Panc1 (cell line): Measurements from ENCODE around the gene RASSF4. TPM values are rescaled to one million over a fixed set of nuclear protein-coding genes. Genes with fewer than 3 reads are reported as not detected.

Source experiments
- ATAC-seq: fragments of 200-7000 bp; cut with Tn5 transposase; 2 replicates; pipeline ENCODE4 v1.9.1; 2020; ENCODE audit warnings: mild to moderate bottlenecking, moderate library complexity
- BruUV-seq: library from RNA; stranded (reverse); fragments of 400-500 nt; replicated peaks from 2 replicates; lab custom pipeline; 2021; lab: Mats Ljungman, UMichigan
- CTCF ChIA-PET: fragments of 300-600 bp; sonication (Branson Sonifier 250); formaldehyde crosslinking; loops from one replicate; lab custom pipeline; 2022; ENCODE audit warnings: antibody characterized with exemption; lab: Charles Lee
- POLR2A ChIA-PET: fragments of 300-600 bp; sonication (Branson Sonifier 250); formaldehyde crosslinking; loops from one replicate; lab custom pipeline; 2022; ENCODE audit warnings: antibody characterized with exemption; lab: Charles Lee
- DNase-seq: peaks from one replicate; pipeline ENCODE4 v3.0.0-alpha.2; 2010; ENCODE audit warnings: low read depth, low spot score
- H3K27ac ChIP-seq: 2 replicates; pipeline ENCODE4 v1.5.1; 2011; ENCODE audit warnings: mild to moderate bottlenecking, low read length, inconsistent platforms
- H3K27me3 ChIP-seq: fragments of 200-500 bp; sonication (Bioruptor generic); 2 replicates; pipeline ENCODE4 v1.6.0; 2014; ENCODE audit warnings: low read length, inconsistent platforms; ENCODE audit not compliant: control insufficient read depth, insufficient read depth
- H3K36me3 ChIP-seq: fragments of 200-500 bp; sonication (Bioruptor generic); 2 replicates; pipeline ENCODE4 v1.5.1; 2014; ENCODE audit warnings: inconsistent platforms, mild to moderate bottlenecking, low read length, moderate library complexity; ENCODE audit not compliant: control insufficient read depth, insufficient read depth
- H3K4me1 ChIP-seq: 2 replicates; pipeline ENCODE4 v1.5.1; 2011; ENCODE audit warnings: inconsistent platforms, mild to moderate bottlenecking, low read length, moderate library complexity; ENCODE audit not compliant: control insufficient read depth, insufficient read depth
- H3K4me3 ChIP-seq, 2 experiments: 2 replicates each; pipeline ENCODE4 v1.5.1; 2011 to 2012; ENCODE audit warnings: low read depth in 2 of 2, low read length in 2 of 2, mild to moderate bottlenecking in 2 of 2, inconsistent platforms in 1 of 2, moderate library complexity in 1 of 2
- H3K9me3 ChIP-seq: fragments of 200-500 bp; sonication (Bioruptor generic); 2 replicates; pipeline ENCODE4 v1.5.1; 2014; ENCODE audit warnings: low read depth, mild to moderate bottlenecking, inconsistent platforms, low read length, moderate library complexity; ENCODE audit not compliant: control insufficient read depth, insufficient read depth
- POLR2AphosphoS5 ChIP-seq: IDR thresholded peaks from 2 replicates; pipeline ENCODE4 v1.6.1; 2012; ENCODE audit warnings: mild to moderate bottlenecking, low read depth, low read length, moderate library complexity
- SIN3A ChIP-seq: IDR thresholded peaks from 2 replicates; pipeline ENCODE4 v1.6.1; 2012; ENCODE audit warnings: low read depth, mild to moderate bottlenecking, low read length, moderate library complexity, borderline replicate concordance; ENCODE audit not compliant: insufficient read depth
- TCF7L2 ChIP-seq: IDR thresholded peaks from 2 replicates; pipeline ENCODE4 v1.6.1; 2011; ENCODE audit warnings: mild to moderate bottlenecking, low read depth, low read length, inconsistent platforms
- in situ Hi-C: cut with HindIII; loops from 2 replicates; pipeline ENCODE4 v1.10.0; 2016; ENCODE audit warnings: low sequenced_read_pairs, low pct_unique_long_range_greater_than_20kb
- intact Hi-C: fragments of 100-400 bp; cut with micrococcal nuclease; formaldehyde crosslinking; loops from one replicate; pipeline ENCODE4 v1.10.0; 2022; ENCODE audit not compliant: unreplicated experiment
- total RNA-seq: library from RNA; stranded (reverse); gene quantifications from one replicate; pipeline ENCODE4 v1.2.1, GENCODE V29; 2021; ENCODE audit not compliant: unreplicated experiment
- TF ChIP-seq, protein P1 (sequence below): fragments of 450-650 bp; IDR thresholded peaks from 2 replicates; pipeline ENCODE4 v1.5.1; 2017; ENCODE audit warnings: mild to moderate bottlenecking
- TF ChIP-seq, protein P2 (sequence below), 2 experiments: IDR thresholded peaks; 2 replicates each; pipeline ENCODE4 v1.6.1; 2011 to 2012; ENCODE audit warnings: low read depth in 2 of 2, control low read depth in 1 of 2, low read length in 1 of 2, mild to moderate bottlenecking in 1 of 2, moderate library complexity in 1 of 2; ENCODE audit not compliant: insufficient read depth in 1 of 2

The RASSF4 gene
- total RNA-seq, 1 experiment from 2014 or later = 13.9 TPM

DNA sequence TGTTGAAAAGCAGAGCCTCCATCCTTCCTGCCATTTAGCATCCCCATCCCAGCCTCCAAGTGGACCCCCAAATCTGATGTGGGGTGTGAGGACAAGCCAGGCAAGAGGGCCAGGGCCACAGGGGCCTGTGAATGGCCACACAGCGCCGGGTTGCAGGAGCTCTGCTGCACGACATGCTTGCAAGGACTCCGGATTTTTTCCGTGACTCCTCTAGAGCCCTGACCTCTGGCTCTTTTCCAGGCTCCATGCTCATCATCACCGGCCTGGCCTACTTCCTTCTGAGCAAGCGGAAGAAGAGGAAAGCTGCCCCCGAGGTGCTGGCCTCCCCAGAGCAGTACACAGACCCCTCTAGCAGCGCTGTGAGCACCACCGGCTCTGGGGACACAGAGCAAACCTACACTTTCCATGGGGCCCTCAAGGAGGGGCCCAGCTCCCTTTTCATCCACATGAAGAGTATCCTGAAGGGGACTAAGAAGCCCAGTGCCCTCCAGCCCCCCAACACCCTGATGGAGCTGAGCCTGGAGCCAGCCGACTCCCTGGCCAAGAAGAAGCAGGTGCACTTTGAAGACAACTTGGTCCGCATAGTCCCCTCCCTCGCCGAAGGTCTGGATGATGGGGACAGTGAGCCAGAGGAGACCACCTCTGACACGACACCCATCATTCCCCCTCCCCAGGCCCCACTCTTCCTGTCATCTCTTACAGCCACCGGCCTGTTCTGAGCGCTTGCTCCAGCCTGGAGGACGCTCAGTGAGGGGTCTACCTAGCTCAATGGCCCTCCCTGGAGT, 25.0 kb upstream of the RASSF4 start:
- Histone ChIP-seq H3K9me3 (no peaks in the 10 kb centered on the region), H3K4me3 (no peak overlapping the region), H3K27ac (no peak overlapping the region), H3K27me3 (no peaks in the 10 kb centered on the region), H3K36me3 (no peaks in the 10 kb centered on the region), H3K4me1 (0 out of 2 replicates have a peak, but pooled peaks cover 3% of the 10 kb centered on the region)
- ATAC-seq (no peak), DNase-seq (no peak)
- intact Hi-C loops = loop anchor here (5.0 kb wide), 1 partner anchor 73 kb away; no protein-coding TSS in a partner anchor
- BruUV-seq = no TSS peak
- ChIA-PET POLR2A (no interaction called here), CTCF (interaction anchor here (0.5 to 2.8 kb wide), 2 partner anchors 42 to 1029 kb away, joined by 7 to 17 read pairs; no protein-coding TSS in a partner anchor)
- in situ Hi-C loops = no loop called here
- TF ChIP-seq SIN3A (no peak), TCF7L2 (no peak), POLR2AphosphoS5 (no peak)
- TF ChIP-seq, protein P1, sequence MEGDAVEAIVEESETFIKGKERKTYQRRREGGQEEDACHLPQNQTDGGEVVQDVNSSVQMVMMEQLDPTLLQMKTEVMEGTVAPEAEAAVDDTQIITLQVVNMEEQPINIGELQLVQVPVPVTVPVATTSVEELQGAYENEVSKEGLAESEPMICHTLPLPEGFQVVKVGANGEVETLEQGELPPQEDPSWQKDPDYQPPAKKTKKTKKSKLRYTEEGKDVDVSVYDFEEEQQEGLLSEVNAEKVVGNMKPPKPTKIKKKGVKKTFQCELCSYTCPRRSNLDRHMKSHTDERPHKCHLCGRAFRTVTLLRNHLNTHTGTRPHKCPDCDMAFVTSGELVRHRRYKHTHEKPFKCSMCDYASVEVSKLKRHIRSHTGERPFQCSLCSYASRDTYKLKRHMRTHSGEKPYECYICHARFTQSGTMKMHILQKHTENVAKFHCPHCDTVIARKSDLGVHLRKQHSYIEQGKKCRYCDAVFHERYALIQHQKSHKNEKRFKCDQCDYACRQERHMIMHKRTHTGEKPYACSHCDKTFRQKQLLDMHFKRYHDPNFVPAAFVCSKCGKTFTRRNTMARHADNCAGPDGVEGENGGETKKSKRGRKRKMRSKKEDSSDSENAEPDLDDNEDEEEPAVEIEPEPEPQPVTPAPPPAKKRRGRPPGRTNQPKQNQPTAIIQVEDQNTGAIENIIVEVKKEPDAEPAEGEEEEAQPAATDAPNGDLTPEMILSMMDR = no peak
- TF ChIP-seq, protein P2, sequence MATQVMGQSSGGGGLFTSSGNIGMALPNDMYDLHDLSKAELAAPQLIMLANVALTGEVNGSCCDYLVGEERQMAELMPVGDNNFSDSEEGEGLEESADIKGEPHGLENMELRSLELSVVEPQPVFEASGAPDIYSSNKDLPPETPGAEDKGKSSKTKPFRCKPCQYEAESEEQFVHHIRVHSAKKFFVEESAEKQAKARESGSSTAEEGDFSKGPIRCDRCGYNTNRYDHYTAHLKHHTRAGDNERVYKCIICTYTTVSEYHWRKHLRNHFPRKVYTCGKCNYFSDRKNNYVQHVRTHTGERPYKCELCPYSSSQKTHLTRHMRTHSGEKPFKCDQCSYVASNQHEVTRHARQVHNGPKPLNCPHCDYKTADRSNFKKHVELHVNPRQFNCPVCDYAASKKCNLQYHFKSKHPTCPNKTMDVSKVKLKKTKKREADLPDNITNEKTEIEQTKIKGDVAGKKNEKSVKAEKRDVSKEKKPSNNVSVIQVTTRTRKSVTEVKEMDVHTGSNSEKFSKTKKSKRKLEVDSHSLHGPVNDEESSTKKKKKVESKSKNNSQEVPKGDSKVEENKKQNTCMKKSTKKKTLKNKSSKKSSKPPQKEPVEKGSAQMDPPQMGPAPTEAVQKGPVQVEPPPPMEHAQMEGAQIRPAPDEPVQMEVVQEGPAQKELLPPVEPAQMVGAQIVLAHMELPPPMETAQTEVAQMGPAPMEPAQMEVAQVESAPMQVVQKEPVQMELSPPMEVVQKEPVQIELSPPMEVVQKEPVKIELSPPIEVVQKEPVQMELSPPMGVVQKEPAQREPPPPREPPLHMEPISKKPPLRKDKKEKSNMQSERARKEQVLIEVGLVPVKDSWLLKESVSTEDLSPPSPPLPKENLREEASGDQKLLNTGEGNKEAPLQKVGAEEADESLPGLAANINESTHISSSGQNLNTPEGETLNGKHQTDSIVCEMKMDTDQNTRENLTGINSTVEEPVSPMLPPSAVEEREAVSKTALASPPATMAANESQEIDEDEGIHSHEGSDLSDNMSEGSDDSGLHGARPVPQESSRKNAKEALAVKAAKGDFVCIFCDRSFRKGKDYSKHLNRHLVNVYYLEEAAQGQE (IDR thresholded peaks at IDR 0.05; ENCODE audit: insufficient read depth in 1 of 2, low read depth in 2 of 2, low read length in 1 of 2) = no peak

DNA sequence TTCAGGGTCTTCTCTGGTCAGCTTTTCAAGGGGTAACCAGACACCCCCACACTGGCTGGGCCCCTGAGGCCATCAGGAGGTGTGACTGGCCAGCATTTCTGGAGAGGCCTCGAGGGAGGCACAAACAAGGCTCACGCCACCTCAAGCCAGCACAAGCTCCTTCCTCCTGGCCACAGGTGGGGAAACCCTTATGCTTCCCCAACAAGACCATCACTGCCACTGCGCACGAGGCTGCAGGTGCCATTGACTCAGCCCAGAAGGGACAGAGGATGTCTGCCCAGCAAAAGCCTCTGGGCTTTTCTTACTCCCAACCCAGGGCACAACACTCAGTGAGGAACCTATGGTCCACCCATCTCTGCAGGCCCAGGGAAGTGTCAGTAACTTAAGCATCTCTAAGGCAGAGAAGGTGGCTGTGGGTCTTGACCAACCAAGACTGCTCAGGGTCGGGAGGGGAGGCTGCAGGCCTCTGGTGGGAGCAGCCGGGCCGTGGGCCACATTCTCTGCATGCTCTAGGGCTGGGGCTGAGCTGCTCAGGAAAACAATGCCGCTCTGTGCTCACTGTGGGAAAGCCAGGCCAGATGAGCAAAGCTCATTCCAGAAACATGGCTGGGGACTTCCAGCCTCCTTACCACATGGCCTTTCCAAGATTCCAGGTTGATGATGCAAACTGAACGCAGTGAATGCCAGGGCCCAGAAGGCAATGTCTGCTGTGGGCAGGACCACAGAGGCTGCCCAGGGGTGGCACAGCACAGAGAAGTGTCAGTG, 24.2 kb upstream of the RASSF4 start:
- TF ChIP-seq SIN3A = no peak
- TF ChIP-seq TCF7L2 = no peak
- TF ChIP-seq, protein P2 (IDR thresholded peaks at IDR 0.05; ENCODE audit: insufficient read depth in 1 of 2, low read depth in 2 of 2, low read length in 1 of 2) = no peak
- TF ChIP-seq, protein P1 = no peak
- Histone ChIP-seq H3K9me3 (no peaks in the 10 kb centered on the region), H3K27me3 (no peaks in the 10 kb centered on the region), H3K4me1 (0 out of 2 replicates have a peak, but pooled peaks cover 3% of the 10 kb centered on the region), H3K4me3 (no peak overlapping the region), H3K27ac (no peak overlapping the region), H3K36me3 (no peaks in the 10 kb centered on the region)
- ATAC-seq (peak; percentile 32; the same call in 1 of the 2 replicates), DNase-seq (no peak)
- ChIA-PET POLR2A (no interaction called here), CTCF (interaction anchor here (0.6 kb wide), 1 partner anchor 127 kb away, joined by 6 read pairs; no protein-coding TSS in a partner anchor)
- intact Hi-C loops (no loop called here), in situ Hi-C loops (no loop called here)
- BruUV-seq = no TSS peak
